Esophagus muscularis mucosa (tissue), 3 donors: ENCODE data around the gene SPTSSA.

ENCODE experiments used
- POLR2A ChIP-seq: fragments of 450-650 bp; IDR thresholded peaks from one replicate; pipeline ENCODE4 v1.6.1; 2017; ENCODE audit warnings: antibody characterized with exemption, moderate library complexity, mild to moderate bottlenecking, low read depth
- TF ChIP-seq, protein P1 (sequence below), 3 experiments: fragments of 200-600 bp in 2 of 3; fragments of 450-650 bp in 1 of 3; sonication (generic) in 2 of 3; IDR thresholded peaks; one replicate each; pipeline ENCODE4 v1.5.1; 2017 to 2019; ENCODE audit warnings: antibody characterized with exemption in 3 of 3, mild to moderate bottlenecking in 2 of 3, moderate library complexity in 1 of 3

DNA sequence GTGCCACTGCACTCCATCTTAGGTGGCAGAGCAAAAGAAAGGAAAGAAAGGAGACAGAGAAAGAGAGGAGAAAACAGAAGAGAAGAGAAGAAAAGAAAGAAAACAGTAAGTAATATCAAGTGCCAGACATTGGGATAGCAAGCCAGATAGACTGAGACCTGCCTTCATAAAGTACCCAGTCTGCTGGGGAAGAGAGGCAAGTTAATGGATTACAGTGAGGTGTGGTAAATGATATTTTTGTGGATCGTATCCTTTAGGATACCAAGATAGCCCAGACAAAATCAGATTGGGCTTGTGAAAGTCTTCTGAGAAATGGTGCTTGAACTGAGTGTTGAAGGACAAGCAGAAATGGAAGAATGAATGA, 1.5 kb upstream of the SPTSSA start:
- TF ChIP-seq, protein P1, sequence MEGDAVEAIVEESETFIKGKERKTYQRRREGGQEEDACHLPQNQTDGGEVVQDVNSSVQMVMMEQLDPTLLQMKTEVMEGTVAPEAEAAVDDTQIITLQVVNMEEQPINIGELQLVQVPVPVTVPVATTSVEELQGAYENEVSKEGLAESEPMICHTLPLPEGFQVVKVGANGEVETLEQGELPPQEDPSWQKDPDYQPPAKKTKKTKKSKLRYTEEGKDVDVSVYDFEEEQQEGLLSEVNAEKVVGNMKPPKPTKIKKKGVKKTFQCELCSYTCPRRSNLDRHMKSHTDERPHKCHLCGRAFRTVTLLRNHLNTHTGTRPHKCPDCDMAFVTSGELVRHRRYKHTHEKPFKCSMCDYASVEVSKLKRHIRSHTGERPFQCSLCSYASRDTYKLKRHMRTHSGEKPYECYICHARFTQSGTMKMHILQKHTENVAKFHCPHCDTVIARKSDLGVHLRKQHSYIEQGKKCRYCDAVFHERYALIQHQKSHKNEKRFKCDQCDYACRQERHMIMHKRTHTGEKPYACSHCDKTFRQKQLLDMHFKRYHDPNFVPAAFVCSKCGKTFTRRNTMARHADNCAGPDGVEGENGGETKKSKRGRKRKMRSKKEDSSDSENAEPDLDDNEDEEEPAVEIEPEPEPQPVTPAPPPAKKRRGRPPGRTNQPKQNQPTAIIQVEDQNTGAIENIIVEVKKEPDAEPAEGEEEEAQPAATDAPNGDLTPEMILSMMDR (IDR thresholded peaks at IDR 0.05), result no peak
- TF ChIP-seq POLR2A, result no peak
